Measurements from ENCODE around the gene MRPS9. TPM values are rescaled to one million over a fixed set of nuclear protein-coding genes. Genes with fewer than 3 reads are reported as not detected.

MRPS9 gene
- total RNA-seq, 1 experiment from 2014 or later: 49.7 TPM

DNA sequence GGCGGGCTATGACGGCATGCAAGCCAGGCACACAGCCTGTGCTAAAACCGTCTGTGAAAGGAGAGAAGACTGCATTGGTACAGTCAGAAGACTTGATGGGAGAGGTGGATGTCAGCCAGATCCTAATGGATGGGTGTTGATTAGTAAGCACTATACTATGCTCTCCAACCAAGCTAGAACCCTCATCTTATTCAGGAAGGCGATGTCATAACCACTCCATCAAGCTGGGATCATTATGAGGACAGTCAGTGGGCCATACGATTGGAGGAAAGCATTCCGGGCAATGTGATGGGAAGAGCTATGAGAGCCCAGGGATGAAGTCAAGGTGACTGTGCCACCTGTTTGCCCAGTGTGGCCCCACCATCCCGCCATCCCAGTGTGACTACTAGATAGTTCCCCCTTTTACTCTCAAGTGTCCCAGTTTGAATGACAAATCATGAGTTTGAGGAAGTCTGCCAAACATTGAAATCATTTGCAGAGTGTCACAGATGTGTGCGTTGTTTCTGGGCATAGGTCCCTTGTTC is 66.4 kb downstream of the MRPS9 start:
- no peak for DNase-seq (ENCODE audit: low read depth, low spot score)
- Histone ChIP-seq H4K20me1 (ENCODE audit: insufficient read depth) (no peaks in the 10 kb centered on the region), H2AFZ (ENCODE audit: low read depth, low read length, poor library complexity, severe bottlenecking) (no peak overlapping the region), H3K9me3 (ENCODE audit: control insufficient read depth in 1 of 2, insufficient read depth in 1 of 2, low read depth in 1 of 2, low read length in 2 of 2) (no peaks in the 10 kb centered on the region), H3K4me2 (ENCODE audit: low read length) (no peak overlapping the region), H3K4me3 (replicated peaks in 1 of 2; ENCODE audit: low read depth in 1 of 2, low read length in 2 of 2) (no peak overlapping the region), H3K36me3 (ENCODE audit: control insufficient read depth in 1 of 2, insufficient read depth in 2 of 2, low read length in 2 of 2) (no peaks in the 10 kb centered on the region; a peak in 1 of 4 replicates), H3K9ac (ENCODE audit: low read length) (no peak overlapping the region), H3K27ac (ENCODE audit: low read depth, low read length) (no peak overlapping the region), H3K27me3 (ENCODE audit: insufficient read depth, low read length) (no peaks in the 10 kb centered on the region), H3K79me2 (ENCODE audit: insufficient read depth, low read length) (no peaks in the 10 kb centered on the region), H3K9me2 (ENCODE audit: insufficient read depth) (no peaks in the 10 kb centered on the region), H3K4me1 (ENCODE audit: control insufficient read depth in 1 of 2, insufficient read depth in 2 of 2, low read length in 2 of 2) (peaks cover 17 to 29% of the 10 kb centered on the region in 2 experiments)
- BruUV-seq (replicated peaks): no TSS peak
- ChIA-PET RAD21 (ENCODE audit: low non-redundant PET in 1 of 2, low total read pairs in 2 of 2, uncharacterized antibody in 2 of 2, unreplicated experiment in 2 of 2) (no interaction called here), CTCF (interaction anchor here (2.1 kb wide), 1 partner anchor 11 kb away, joined by 13 read pairs; no protein-coding TSS in a partner anchor), POLR2A (no interaction called here)
- TF ChIP-seq FOSL1 (IDR thresholded peaks at IDR 0.05; ENCODE audit: low read depth) (no peak), EGR1 (IDR thresholded peaks at IDR 0.05; ENCODE audit: low read depth) (no peak), CEBPB (IDR thresholded peaks at IDR 0.05; ENCODE audit: low read depth) (no peak), SP1 (IDR thresholded peaks at IDR 0.05; ENCODE audit: low read depth) (no peak), TCF7L2 (IDR thresholded peaks at IDR 0.05; ENCODE audit: borderline replicate concordance, extremely low read depth, insufficient read depth, insufficient read length) (no peak), ELF1 (IDR thresholded peaks at IDR 0.05; ENCODE audit: borderline replicate concordance, low read depth) (no peak), ZFX (IDR thresholded peaks at IDR 0.05) (no peak), CBX3 (IDR thresholded peaks at IDR 0.05; ENCODE audit: low read depth) (no peak), YY1 (IDR thresholded peaks at IDR 0.05; ENCODE audit: extremely low read depth, insufficient replicate concordance, low read depth, low read length) (no peak), ZNF274 (IDR thresholded peaks at IDR 0.05; ENCODE audit: low read depth, low read length) (no peak), JUND (IDR thresholded peaks at IDR 0.05) (no peak), EZH2phosphoT487 (IDR thresholded peaks at IDR 0.05; ENCODE audit: borderline replicate concordance) (no peak), POLR2AphosphoS5 (IDR thresholded peaks at IDR 0.05; ENCODE audit: low read depth, low read length) (no peak), ATF3 (IDR thresholded peaks at IDR 0.05) (no peak), SIN3A (IDR thresholded peaks at IDR 0.05; ENCODE audit: low read depth) (no peak), EZH2 (IDR thresholded peaks at IDR 0.05) (no peak)
- TF ChIP-seq, protein P1, sequence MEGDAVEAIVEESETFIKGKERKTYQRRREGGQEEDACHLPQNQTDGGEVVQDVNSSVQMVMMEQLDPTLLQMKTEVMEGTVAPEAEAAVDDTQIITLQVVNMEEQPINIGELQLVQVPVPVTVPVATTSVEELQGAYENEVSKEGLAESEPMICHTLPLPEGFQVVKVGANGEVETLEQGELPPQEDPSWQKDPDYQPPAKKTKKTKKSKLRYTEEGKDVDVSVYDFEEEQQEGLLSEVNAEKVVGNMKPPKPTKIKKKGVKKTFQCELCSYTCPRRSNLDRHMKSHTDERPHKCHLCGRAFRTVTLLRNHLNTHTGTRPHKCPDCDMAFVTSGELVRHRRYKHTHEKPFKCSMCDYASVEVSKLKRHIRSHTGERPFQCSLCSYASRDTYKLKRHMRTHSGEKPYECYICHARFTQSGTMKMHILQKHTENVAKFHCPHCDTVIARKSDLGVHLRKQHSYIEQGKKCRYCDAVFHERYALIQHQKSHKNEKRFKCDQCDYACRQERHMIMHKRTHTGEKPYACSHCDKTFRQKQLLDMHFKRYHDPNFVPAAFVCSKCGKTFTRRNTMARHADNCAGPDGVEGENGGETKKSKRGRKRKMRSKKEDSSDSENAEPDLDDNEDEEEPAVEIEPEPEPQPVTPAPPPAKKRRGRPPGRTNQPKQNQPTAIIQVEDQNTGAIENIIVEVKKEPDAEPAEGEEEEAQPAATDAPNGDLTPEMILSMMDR (IDR thresholded peaks at IDR 0.05 in 2 of 3, conservative IDR thresholded peaks at IDR 0.05 in 1 of 3; ENCODE audit: borderline replicate concordance in 1 of 3, insufficient read depth in 1 of 3, low read depth in 2 of 3, low read length in 2 of 3): no peak
- TF ChIP-seq, protein P2, sequence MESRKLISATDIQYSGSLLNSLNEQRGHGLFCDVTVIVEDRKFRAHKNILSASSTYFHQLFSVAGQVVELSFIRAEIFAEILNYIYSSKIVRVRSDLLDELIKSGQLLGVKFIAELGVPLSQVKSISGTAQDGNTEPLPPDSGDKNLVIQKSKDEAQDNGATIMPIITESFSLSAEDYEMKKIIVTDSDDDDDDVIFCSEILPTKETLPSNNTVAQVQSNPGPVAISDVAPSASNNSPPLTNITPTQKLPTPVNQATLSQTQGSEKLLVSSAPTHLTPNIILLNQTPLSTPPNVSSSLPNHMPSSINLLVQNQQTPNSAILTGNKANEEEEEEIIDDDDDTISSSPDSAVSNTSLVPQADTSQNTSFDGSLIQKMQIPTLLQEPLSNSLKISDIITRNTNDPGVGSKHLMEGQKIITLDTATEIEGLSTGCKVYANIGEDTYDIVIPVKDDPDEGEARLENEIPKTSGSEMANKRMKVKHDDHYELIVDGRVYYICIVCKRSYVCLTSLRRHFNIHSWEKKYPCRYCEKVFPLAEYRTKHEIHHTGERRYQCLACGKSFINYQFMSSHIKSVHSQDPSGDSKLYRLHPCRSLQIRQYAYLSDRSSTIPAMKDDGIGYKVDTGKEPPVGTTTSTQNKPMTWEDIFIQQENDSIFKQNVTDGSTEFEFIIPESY (IDR thresholded peaks at IDR 0.05; ENCODE audit: extremely low read depth, insufficient replicate concordance, low read length): no peak
- no peak for ATAC-seq
- intact Hi-C loops (cut with micrococcal nuclease): no loop called here
